SK-N-SH treated with all-trans-retinoic acid at 6 μM for 48 hours (cell line): ENCODE results near the gene SEMA5A.

Experiments used
- BACH2 ChIP-seq: fragments of 250-450 bp; sonication (Bioruptor Pico); IDR thresholded peaks from 2 replicates; pipeline ENCODE4 v1.9.0; 2021; ENCODE audit warnings: mild to moderate bottlenecking, borderline replicate concordance
- CSDC2 ChIP-seq: fragments of 250-450 bp; sonication (Bioruptor Pico); IDR thresholded peaks from 2 replicates; pipeline ENCODE4 v1.5.0; 2020; ENCODE audit warnings: mild to moderate bottlenecking, moderate library complexity
- OSR1 ChIP-seq: fragments of 250-450 bp; sonication (Bioruptor Pico); IDR thresholded peaks from 2 replicates; pipeline ENCODE4 v1.8.0; 2022; ENCODE audit warnings: moderate library complexity, mild to moderate bottlenecking, inconsistent platforms
- TCF4 ChIP-seq: fragments of 250-450 bp; sonication (Bioruptor Pico); IDR thresholded peaks from 2 replicates; pipeline ENCODE4 v1.8.0; 2021; ENCODE audit warnings: mild to moderate bottlenecking, moderate library complexity, borderline replicate concordance
- ZFP30 ChIP-seq: fragments of 450-650 bp; formaldehyde crosslinking; IDR thresholded peaks from 2 replicates; pipeline ENCODE4 v1.5.0; 2022; ENCODE audit warnings: mild to moderate bottlenecking, moderate library complexity

DNA sequence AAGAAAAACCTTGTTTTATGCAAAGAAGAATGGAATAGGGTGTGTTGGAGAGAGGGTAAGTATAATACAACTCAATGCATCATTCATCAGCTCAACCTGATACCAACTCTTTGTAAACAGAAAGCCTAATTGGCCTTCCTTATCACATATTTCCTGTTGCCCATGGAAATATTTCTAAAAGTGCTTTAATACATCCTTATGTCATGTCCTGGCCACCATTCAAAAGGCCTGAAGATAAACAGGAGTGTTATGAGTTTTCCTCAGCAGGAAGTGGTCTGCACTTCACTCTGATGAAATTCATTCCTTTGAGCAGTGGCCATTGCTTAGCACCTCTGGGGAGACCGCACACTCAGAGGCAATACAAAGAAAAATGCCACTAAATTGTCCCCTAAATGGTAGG lies 511.2 kb downstream of the SEMA5A start:
- TF ChIP-seq OSR1 (no peak), CSDC2 (no peak), ZFP30 (CRISPR knock-in tag) (no peak), TCF4 (CRISPR knock-in tag) (no peak), BACH2 (CRISPR knock-in tag) (no peak)
